K562 (cell line): ENCODE measurements around the gene TYW5. TPM values are rescaled to one million over a fixed set of nuclear protein-coding genes. Genes with fewer than 3 reads are reported as not detected.
A peak's percentile ranks its signal among the peaks of the same experiment; 100 is the strongest.

Experiments used
- ATAC-seq: fragments of 200-7000 bp; cut with Tn5 transposase; 3 replicates; pipeline ENCODE4 v1.9.1; 2020; ENCODE audit warnings: moderate library complexity
- BruUV-seq: library from RNA; stranded (reverse); fragments of 400-500 nt; replicated peaks from 2 replicates; lab custom pipeline; 2021; lab: Mats Ljungman, UMichigan
- CTCF ChIA-PET: fragments of 300-600 bp; formaldehyde crosslinking; extraction: SDS; loops from one replicate; lab custom pipeline; 2021; ENCODE audit warnings: low intra/inter-chr PET ratio; lab: Yijun Ruan, JAX
- POLR2A ChIA-PET: fragments of 300-600, 350-650 bp; sonication (Branson Sonifier 250); formaldehyde crosslinking; extraction: SDS; loops from one replicate; lab custom pipeline; 2021; ENCODE audit warnings: antibody characterized with exemption, inconsistent platforms; lab: Yijun Ruan, JAX
- DNase-seq, 4 experiments: peaks; one replicate each; pipeline versions ENCODE4 v3.0.0 to v3.0.0-alpha.2; 2011 to 2018; ENCODE audit warnings: low spot score in 3 of 4, mixed read lengths in 3 of 4; ENCODE audit errors: extremely low read depth in 1 of 4
- FAIRE-seq: peaks from 2 replicates; lab custom pipeline; 2011; peaks lifted over from hg19 to GRCh38; lab: Jason Lieb, UNC
- H2AFZ ChIP-seq: 2 replicates; pipeline ENCODE4 v1.6.0; 2011; ENCODE audit warnings: low read depth, low read length, control low read depth, inconsistent platforms
- H3K27ac ChIP-seq: fragments of 200-600 bp; 3 replicates; pipeline ENCODE4 v1.8.0; 2011; ENCODE audit warnings: low read depth, mild to moderate bottlenecking, control low read depth, inconsistent platforms, low read length, moderate library complexity, mixed read lengths; ENCODE audit errors: extremely low read depth
- H3K27me3 ChIP-seq, 2 experiments: fragments of 300-600 bp in 1 of 2; 2 replicates in 1 of 2; 3 replicates in 1 of 2; pipeline versions ENCODE4 v1.6.0 to v1.8.0; 2011; ENCODE audit warnings: inconsistent platforms in 2 of 2, low read length in 2 of 2, mild to moderate bottlenecking in 1 of 2, mixed read lengths in 1 of 2, moderate library complexity in 1 of 2; ENCODE audit not compliant: control insufficient read depth in 2 of 2, insufficient read depth in 2 of 2
- H3K36me3 ChIP-seq: fragments of 300-600 bp; 3 replicates; pipeline ENCODE4 v1.8.0; 2011; ENCODE audit warnings: mild to moderate bottlenecking, low read length, inconsistent platforms; ENCODE audit not compliant: control insufficient read depth, insufficient read depth
- H3K4me1 ChIP-seq, 2 experiments: fragments of 200-600 bp in 1 of 2; replicated peaks in 1 of 2; 2 replicates in 1 of 2; 3 replicates in 1 of 2; pipeline versions ENCODE4 v1.5.1 to v1.8.0; 2011; ENCODE audit warnings: inconsistent platforms in 2 of 2, low read length in 2 of 2, mild to moderate bottlenecking in 1 of 2, mixed read lengths in 1 of 2, moderate library complexity in 1 of 2; ENCODE audit not compliant: control insufficient read depth in 2 of 2, insufficient read depth in 2 of 2
- H3K4me2 ChIP-seq: 2 replicates; pipeline ENCODE4 v1.6.1; 2011; ENCODE audit warnings: low read length, control low read depth, inconsistent platforms, mixed read lengths; ENCODE audit not compliant: insufficient read depth
- H3K4me3 ChIP-seq: fragments of 200-600 bp; sonication (generic), shearing (Covaris generic); 2 replicates; pipeline ENCODE4 v1.5.1; 2016; ENCODE audit warnings: control low read depth, inconsistent platforms
- H3K79me2 ChIP-seq: fragments of 200-600 bp; 3 replicates; pipeline ENCODE4 v1.8.0; 2011; ENCODE audit warnings: low read length, inconsistent platforms; ENCODE audit not compliant: control insufficient read depth, insufficient read depth
- H3K9ac ChIP-seq, 2 experiments: 2 replicates each; pipeline versions ENCODE4 v1.6.0 to v1.6.1; 2011; ENCODE audit warnings: low read depth in 2 of 2, low read length in 2 of 2, control low read depth in 1 of 2, inconsistent platforms in 1 of 2, mild to moderate bottlenecking in 1 of 2, mixed read lengths in 1 of 2; ENCODE audit not compliant: insufficient read depth in 1 of 2
- H3K9me1 ChIP-seq: one replicate; pipeline ENCODE4 v1.6.0; 2011; ENCODE audit warnings: inconsistent platforms, mild to moderate bottlenecking, low read length, moderate library complexity; ENCODE audit not compliant: control insufficient read depth, insufficient read depth
- H3K9me3 ChIP-seq: replicated peaks from 2 replicates; pipeline ENCODE4 v1.5.1; 2011; ENCODE audit warnings: low read depth, low read length, inconsistent platforms; ENCODE audit not compliant: control insufficient read depth, insufficient read depth
- H4K20me1 ChIP-seq: replicated peaks from 2 replicates; pipeline ENCODE4 v1.6.1; 2011; ENCODE audit warnings: low read length, inconsistent platforms, mixed read lengths; ENCODE audit not compliant: control insufficient read depth, insufficient read depth
- CUX1 ChIP-seq: fragments of 200-800 bp; sonication (Bioruptor generic); IDR thresholded peaks from 2 replicates; pipeline ENCODE4 v1.6.1; 2016; ENCODE audit warnings: missing genetic modification characterization, missing compliant biosample characterization
- HIVEP1 ChIP-seq: fragments of 250-450 bp; sonication (Bioruptor Pico); IDR thresholded peaks from 2 replicates; pipeline ENCODE4 v1.4.0; 2020; ENCODE audit warnings: mild to moderate bottlenecking
- ZBTB11 ChIP-seq, 3 experiments: fragments of 200-800 bp in 1 of 3; fragments of 250-450 bp in 1 of 3; fragments of 450-650 bp in 1 of 3; sonication (Bioruptor Pico) in 1 of 3; sonication (Bioruptor generic) in 1 of 3; formaldehyde crosslinking in 1 of 3; IDR thresholded peaks; 2 replicates each; pipeline versions ENCODE4 v1.6.1 to v1.8.0; 2016 to 2022; ENCODE audit warnings: mild to moderate bottlenecking in 2 of 3, missing genetic modification characterization in 2 of 3, missing compliant biosample characterization in 1 of 3, moderate library complexity in 1 of 3
- ZBTB33 ChIP-seq: sonication (generic); formaldehyde crosslinking; IDR thresholded peaks from 2 replicates; pipeline ENCODE4 v1.8.1; 2023; ENCODE audit warnings: mild to moderate bottlenecking, missing genetic modification reagents
- ZKSCAN3 ChIP-seq: fragments of 250-450 bp; sonication (Bioruptor Pico); IDR thresholded peaks from 2 replicates; pipeline ENCODE4 v1.4.0; 2020
- WGBS: fragments of 100-300 bp; shearing (Covaris generic); methylation state at CpG from one replicate; pipeline ENCODE4 v1.1.6; 2016; ENCODE audit warnings: low coverage, mixed read lengths; ENCODE audit not compliant: insufficient coverage; ENCODE audit errors: missing lambda C conversion rate; 5-methylcytosine and 5-hydroxymethylcytosine counted together
- in situ Hi-C: fragments of 300-500 bp; cut with MboI; formaldehyde crosslinking; loops from 4 replicates; pipeline ENCODE4 v1.15.0; 2018; ENCODE audit warnings: inconsistent platforms, mixed read lengths
- intact Hi-C: fragments of 100-400 bp; cut with micrococcal nuclease; formaldehyde crosslinking; loops from 2 replicates; pipeline ENCODE4 v1.14.2; 2022
- polyA plus RNA-seq, 8 experiments: library from polyadenylated mRNA; depleted of rRNA in 4 of 8; stranded (reverse) in 5 of 8; unstranded in 3 of 8; fragments of >200 nt; fragmentation: Nextera tagmentation in 2 of 8; fragmentation: Illumina TruSeq in 1 of 8; extraction: Ambion mirVana in 2 of 8; extraction: Trizol in 1 of 8; gene quantifications; 2 replicates each; pipeline versions ENCODE4 v1.2.1 to v1.2.3, GENCODE V29; 2011 to 2014; ENCODE audit warnings: inconsistent platforms in 1 of 8, missing spikeins in 1 of 8
- total RNA-seq, 7 experiments: library from RNA; depleted of rRNA in 6 of 7; stranded (reverse); fragments of >200 nt in 6 of 7; fragmentation: Illumina TruSeq in 2 of 7; extraction: Trizol in 2 of 7; gene quantifications; 2 replicates each; pipeline versions ENCODE4 v1.2.1 to v1.2.3, GENCODE V29; 2011 to 2021; ENCODE audit warnings: low replicate concordance in 1 of 7

Gene TYW5
- total and polyA plus RNA-seq, 9 of the 15 experiments (the other 6 are each of a cell fraction or from before 2014, with no cell fraction given) = 3.6 to 7.7 (median 4.6) TPM

- TF ChIP-seq ZBTB33 (CRISPR knock-in tag) (peak; percentile 77; the same call in 1 of the 2 replicates), ZKSCAN3 (CRISPR knock-in tag) (no peak)
These were observed 18.4 kb upstream of the TYW5 start (continued) for GRCh38 chr2:199973703-199974102.

GRCh38 chr2:199972088-199972626, 16.9 kb upstream of the TYW5 start:
- intact Hi-C loops (no loop called here), in situ Hi-C loops (loop anchor here (5.0 to 25.0 kb wide), 3 partner anchors 500 to 1240 kb away; no protein-coding TSS in a partner anchor)
- Histone ChIP-seq H4K20me1 (no peaks in the 10 kb centered on the region), H3K9ac (no peak overlapping the region), H3K36me3 (no peaks in the 10 kb centered on the region), H2AFZ (no peak overlapping the region), H3K27ac (no peak overlapping the region), H3K79me2 (no peaks in the 10 kb centered on the region), H3K27me3 (no peaks in the 10 kb centered on the region), H3K9me3 (no peaks in the 10 kb centered on the region), H3K9me1 (no peaks in the 10 kb centered on the region), H3K4me3 (no peak overlapping the region), H3K4me1 (no peaks in the 10 kb centered on the region), H3K4me2 (no peak overlapping the region)
- ChIA-PET CTCF (interaction anchor here (0.8 kb wide), 1 partner anchor 499 kb away, joined by 3 read pairs; no protein-coding TSS in a partner anchor), POLR2A (no interaction called here)
- FAIRE-seq (no peak), DNase-seq (no peak), ATAC-seq (no peak)
- BruUV-seq = no TSS peak
- 73% methylated on average over 6 of the region's 6 CpGs for WGBS
- TF ChIP-seq CUX1 (CRISPR knock-in tag) = no peak
- no peak for TF ChIP-seq ZBTB11 (CRISPR knock-in tag; IDR thresholded peaks at IDR 0.05)
- TF ChIP-seq HIVEP1 = no peak
